ENCODE measurements around the gene SIX1.

SIX1 gene

GRCh38 chr14:60639674-60640073, 9.6 kb downstream of the SIX1 start:
- H3K9me3 ChIP-seq (ENCODE audit: severe bottlenecking), result no peaks in the 10 kb centered on the region
- no peak for TF ChIP-seq CTCF (IDR thresholded peaks at IDR 0.05; ENCODE audit: poor library complexity, severe bottlenecking)
- peaks cover 1% of the 10 kb centered on the region for H3K36me3 ChIP-seq (ENCODE audit: low read depth)
- H3K27ac ChIP-seq (ENCODE audit: poor library complexity, severe bottlenecking), result no peak overlapping the region
- DNase-seq (ENCODE audit: low spot score), result no peak
- H3K27me3 ChIP-seq (ENCODE audit: insufficient read depth, poor library complexity, severe bottlenecking), result no peaks in the 10 kb centered on the region
- H3K4me1 ChIP-seq (ENCODE audit: insufficient read depth, poor library complexity, severe bottlenecking), result no peaks in the 10 kb centered on the region
- ATAC-seq (ENCODE audit: low read depth), result no peak
- H3K4me3 ChIP-seq (ENCODE audit: severe bottlenecking), result no peak overlapping the region

DNA sequence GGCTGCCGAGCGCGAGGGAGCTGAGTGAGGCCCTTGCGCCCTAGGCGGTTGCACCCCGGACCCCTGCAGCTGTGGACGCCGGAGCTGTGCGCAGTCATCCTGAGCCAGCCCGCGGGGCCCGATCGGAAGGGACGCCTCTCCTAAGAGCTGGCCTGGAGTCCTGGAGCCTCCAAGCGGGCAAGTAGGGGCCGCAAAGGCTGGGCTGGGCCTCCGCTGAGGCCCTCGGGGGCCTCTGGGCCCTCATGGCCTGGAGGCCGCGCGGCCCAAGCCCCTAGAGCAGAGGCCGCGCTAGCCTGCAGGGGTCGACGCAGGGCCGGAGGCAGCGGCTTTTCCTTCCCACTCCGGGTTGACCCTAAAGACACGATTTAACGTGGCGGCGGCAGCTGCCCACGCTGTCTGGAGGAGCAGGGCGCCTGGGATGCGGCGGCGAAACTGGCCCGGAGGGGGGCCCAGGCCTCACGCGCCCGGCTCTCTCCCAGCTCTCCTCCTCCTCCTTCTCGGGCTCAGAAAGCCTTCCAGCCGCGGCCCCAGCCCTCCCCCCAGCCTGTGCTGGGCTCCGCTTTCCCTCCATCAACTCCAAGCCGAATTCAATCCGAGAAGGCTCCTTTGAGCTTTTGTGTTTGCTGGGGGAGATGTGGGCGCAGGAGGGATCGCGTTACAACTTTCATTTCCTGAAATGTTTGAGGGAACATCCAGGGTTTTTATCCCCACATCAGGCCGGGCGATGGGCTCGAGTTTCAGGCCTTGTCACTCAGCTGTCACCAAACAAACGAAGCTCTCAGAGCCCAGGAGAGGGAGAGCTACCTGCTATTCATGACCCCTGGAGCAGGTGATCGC, 11.6 kb downstream of the SIX1 start:
- Histone ChIP-seq H3K9me3 (ENCODE audit: severe bottlenecking) (no peaks in the 10 kb centered on the region), H3K27me3 (ENCODE audit: insufficient read depth, poor library complexity, severe bottlenecking) (no peaks in the 10 kb centered on the region), H3K4me3 (ENCODE audit: severe bottlenecking) (no peak overlapping the region), H3K36me3 (ENCODE audit: low read depth) (no peaks in the 10 kb centered on the region; the same call in 1 of the 2 replicates), H3K4me1 (ENCODE audit: insufficient read depth, poor library complexity, severe bottlenecking) (no peaks in the 10 kb centered on the region), H3K27ac (ENCODE audit: poor library complexity, severe bottlenecking) (no peak overlapping the region)
- no peak for TF ChIP-seq CTCF (IDR thresholded peaks at IDR 0.05; ENCODE audit: poor library complexity, severe bottlenecking)
- no peak for ATAC-seq (ENCODE audit: low read depth)
- peak; percentile 70 for DNase-seq (ENCODE audit: low spot score)

DNA sequence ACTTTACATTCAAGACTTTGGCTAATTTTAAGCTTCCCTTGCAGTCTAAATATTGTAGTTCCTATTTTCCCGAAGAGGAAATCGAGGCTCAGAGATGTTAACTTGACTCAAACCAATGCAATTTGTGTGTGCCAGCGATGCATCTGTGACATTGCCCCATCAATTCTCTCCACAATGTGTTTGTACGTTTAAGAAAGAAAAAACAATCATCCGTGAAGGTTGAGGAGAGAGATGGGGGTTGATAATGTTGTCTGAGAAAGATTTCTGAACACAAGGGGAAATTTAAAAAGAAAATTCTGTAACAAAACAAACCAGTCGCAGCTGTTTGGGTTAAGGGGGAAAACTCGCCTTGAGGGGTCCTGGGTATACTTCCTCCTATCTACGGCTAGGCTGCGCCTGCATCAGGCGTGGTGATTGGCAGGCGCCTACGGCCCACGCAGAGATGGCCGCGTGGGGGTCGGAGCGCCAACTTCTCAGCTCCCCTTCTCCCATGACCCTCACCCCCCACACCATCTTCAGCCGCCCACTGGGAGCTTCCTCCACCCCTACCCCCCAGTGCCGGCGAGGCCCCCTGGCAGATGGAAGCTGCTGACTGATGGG, 12.3 kb downstream of the SIX1 start:
- no peak for ATAC-seq (ENCODE audit: low read depth)
- Histone ChIP-seq H3K4me1 (ENCODE audit: insufficient read depth, poor library complexity, severe bottlenecking) (no peaks in the 10 kb centered on the region), H3K36me3 (ENCODE audit: low read depth) (no peaks in the 10 kb centered on the region; the same call in 1 of the 2 replicates), H3K9me3 (ENCODE audit: severe bottlenecking) (no peaks in the 10 kb centered on the region), H3K4me3 (ENCODE audit: severe bottlenecking) (no peak overlapping the region), H3K27ac (ENCODE audit: poor library complexity, severe bottlenecking) (no peak overlapping the region), H3K27me3 (ENCODE audit: insufficient read depth, poor library complexity, severe bottlenecking) (no peaks in the 10 kb centered on the region)
- DNase-seq (ENCODE audit: low spot score), result no peak
- TF ChIP-seq CTCF (IDR thresholded peaks at IDR 0.05; ENCODE audit: poor library complexity, severe bottlenecking), result no peak

DNA sequence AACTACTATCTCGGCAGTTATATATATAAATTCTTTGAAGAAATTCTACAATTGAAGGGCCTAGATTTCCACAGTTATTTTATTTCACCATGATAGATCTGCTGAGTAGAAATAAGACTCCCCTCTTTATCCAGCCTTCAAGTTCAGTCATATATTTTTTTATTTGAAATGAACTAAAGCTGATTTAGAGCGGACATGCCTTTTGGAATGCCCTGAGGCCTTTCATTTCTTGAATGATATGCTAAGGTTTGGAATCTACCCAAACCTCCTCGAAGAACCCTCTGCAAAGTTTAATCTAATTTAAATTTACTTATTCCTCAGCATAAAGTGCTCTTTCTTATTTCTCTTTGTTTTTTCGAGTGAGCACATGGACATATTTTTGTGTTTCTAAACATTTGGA, 15.1 kb downstream of the SIX1 start:
- H3K9me3 ChIP-seq (ENCODE audit: severe bottlenecking), result no peaks in the 10 kb centered on the region

More for the DNA sequence above, 15.1 kb downstream of the SIX1 start:
- Histone ChIP-seq H3K4me3 (ENCODE audit: severe bottlenecking) (no peak overlapping the region), H3K27ac (ENCODE audit: poor library complexity, severe bottlenecking) (no peak overlapping the region), H3K4me1 (ENCODE audit: insufficient read depth, poor library complexity, severe bottlenecking) (no peaks in the 10 kb centered on the region), H3K36me3 (ENCODE audit: low read depth) (no peaks in the 10 kb centered on the region), H3K27me3 (ENCODE audit: insufficient read depth, poor library complexity, severe bottlenecking) (no peaks in the 10 kb centered on the region)
- TF ChIP-seq CTCF (IDR thresholded peaks at IDR 0.05; ENCODE audit: poor library complexity, severe bottlenecking), result no peak
- DNase-seq (ENCODE audit: low spot score), result no peak
- ATAC-seq (ENCODE audit: low read depth), result no peak
